GM12878 (cell line): Measurements from ENCODE around the gene DNMT1. TPM values are rescaled to one million over a fixed set of nuclear protein-coding genes. Genes with fewer than 3 reads are reported as not detected.

Experiments
- ATAC-seq: fragments of 200-7000 bp; cut with Tn5 transposase; 3 replicates; pipeline ENCODE4 v1.9.1; 2020; ENCODE audit warnings: mild to moderate bottlenecking, moderate library complexity
- BruUV-seq: library from RNA; stranded (reverse); fragments of 400-500 nt; replicated peaks from 2 replicates; lab custom pipeline; 2021; lab: Mats Ljungman, UMichigan
- CTCF ChIA-PET: fragments of 300-600 bp; sonication (Branson Sonifier 250); formaldehyde crosslinking; extraction: SDS; loops from one replicate; lab custom pipeline; 2021; ENCODE audit warnings: inconsistent platforms; lab: Yijun Ruan, JAX
- POLR2A ChIA-PET: fragments of 350-600 bp; formaldehyde crosslinking; extraction: SDS; loops from one replicate; lab custom pipeline; 2021; ENCODE audit warnings: inconsistent platforms; lab: Charles Lee
- RAD21 ChIA-PET: fragments of 300-600 bp; sonication (Branson Sonifier 250); formaldehyde crosslinking; loops from one replicate; lab custom pipeline; 2023; ENCODE audit warnings: antibody characterized with exemption; ENCODE audit not compliant: unreplicated experiment; lab: Charles Lee
- SMC1A ChIA-PET: fragments of 300-600 bp; sonication (Branson Sonifier 250); formaldehyde crosslinking; loops from one replicate; lab custom pipeline; 2023; ENCODE audit not compliant: unreplicated experiment, uncharacterized antibody; lab: Charles Lee
- DNase-seq: peaks from one replicate; pipeline ENCODE4 v3.0.0-alpha.2; 2011; ENCODE audit warnings: low read depth, low spot score
- FAIRE-seq: peaks from 3 replicates; lab custom pipeline; 2011; peaks lifted over from hg19 to GRCh38; lab: Jason Lieb, UNC
- H2AFZ ChIP-seq: 2 replicates; pipeline ENCODE4 v1.6.0; 2011; ENCODE audit warnings: low read depth, low read length, control low read depth; ENCODE audit not compliant: control insufficient read depth
- H3K27ac ChIP-seq: 2 replicates; pipeline ENCODE4 v1.5.1; 2011; ENCODE audit warnings: control low read depth; ENCODE audit not compliant: control insufficient read depth, insufficient read depth
- H3K27me3 ChIP-seq, 2 experiments: replicated peaks in 1 of 2; 2 replicates each; pipeline versions ENCODE4 v1.6.0 to v1.6.1; 2011; ENCODE audit warnings: low read length in 1 of 2; ENCODE audit not compliant: control insufficient read depth in 2 of 2, insufficient read depth in 2 of 2
- H3K36me3 ChIP-seq, 2 experiments: 2 replicates each; pipeline ENCODE4 v1.5.1; 2011; ENCODE audit warnings: low read length in 1 of 2; ENCODE audit not compliant: control insufficient read depth in 2 of 2, insufficient read depth in 2 of 2
- H3K4me1 ChIP-seq: 2 replicates; pipeline ENCODE4 v1.6.1; 2011; ENCODE audit warnings: mild to moderate bottlenecking, low read length, moderate library complexity, mixed read lengths; ENCODE audit not compliant: control insufficient read depth, insufficient read depth
- H3K4me2 ChIP-seq: 2 replicates; pipeline ENCODE4 v1.6.0; 2011; ENCODE audit warnings: control low read depth; ENCODE audit not compliant: control insufficient read depth, insufficient read depth
- H3K4me3 ChIP-seq: fragments of 200-600 bp; sonication (generic); 2 replicates; pipeline ENCODE4 v1.5.1; 2016
- H3K79me2 ChIP-seq: 2 replicates; pipeline ENCODE4 v1.6.0; 2011; ENCODE audit warnings: low read length; ENCODE audit not compliant: control insufficient read depth, insufficient read depth
- H3K9ac ChIP-seq: 2 replicates; pipeline ENCODE4 v1.8.0; 2011; ENCODE audit warnings: low read length, control low read depth, mixed read lengths; ENCODE audit not compliant: control insufficient read depth, insufficient read depth
- H3K9me3 ChIP-seq: replicated peaks from 3 replicates; pipeline ENCODE4 v1.5.1; 2011; ENCODE audit warnings: mild to moderate bottlenecking, low read length; ENCODE audit not compliant: control insufficient read depth, insufficient read depth
- H4K20me1 ChIP-seq: 2 replicates; pipeline ENCODE4 v1.6.0; 2011; ENCODE audit not compliant: control insufficient read depth, insufficient read depth
- ATF7 ChIP-seq: fragments of 450-650 bp; IDR thresholded peaks from 2 replicates; pipeline ENCODE4 v1.6.1; 2016; ENCODE audit warnings: low read depth, mild to moderate bottlenecking
- BCL11A ChIP-seq: IDR thresholded peaks from 2 replicates; pipeline ENCODE4 v1.6.1; 2011; ENCODE audit warnings: low read depth, low read length
- EED ChIP-seq: sonication (generic); IDR thresholded peaks from 2 replicates; pipeline ENCODE4 v1.6.1; 2016; ENCODE audit warnings: antibody characterized with exemption, low read depth
- IKZF1 ChIP-seq: fragments of 450-650 bp; conservative IDR thresholded peaks from 2 replicates; pipeline ENCODE4 v1.6.1; 2017; ENCODE audit warnings: antibody characterized with exemption, mild to moderate bottlenecking
- IKZF2 ChIP-seq, 2 experiments: fragments of 450-650 bp; IDR thresholded peaks; 2 replicates each; pipeline ENCODE4 v1.6.1; 2017; ENCODE audit warnings: mild to moderate bottlenecking in 2 of 2, moderate library complexity in 2 of 2
- IRF4 ChIP-seq: IDR thresholded peaks from 2 replicates; pipeline ENCODE4 v1.6.1; 2011; ENCODE audit warnings: low read depth, low read length
- MXI1 ChIP-seq: fragments of 150-350 bp; IDR thresholded peaks from 2 replicates; pipeline ENCODE4 v1.6.1; 2011; ENCODE audit warnings: low read depth, mild to moderate bottlenecking, inconsistent platforms, low read length, improper control_type of control experiment
- NBN ChIP-seq: fragments of 450-650 bp; IDR thresholded peaks from 2 replicates; pipeline ENCODE4 v1.6.1; 2016
- RAD21 ChIP-seq: IDR thresholded peaks from 2 replicates; pipeline ENCODE4 v1.6.1; 2011; ENCODE audit warnings: mild to moderate bottlenecking, low read depth, low read length, moderate library complexity; ENCODE audit not compliant: insufficient read depth
- RBBP5 ChIP-seq: fragments of 200-600 bp; sonication (generic); conservative IDR thresholded peaks from 2 replicates; pipeline ENCODE4 v1.6.1; 2016
- RUNX3 ChIP-seq: IDR thresholded peaks from 2 replicates; pipeline ENCODE4 v1.6.1; 2012; ENCODE audit warnings: low read length, inconsistent platforms
- SMARCA5 ChIP-seq: fragments of 450-650 bp; IDR thresholded peaks from 2 replicates; pipeline ENCODE4 v1.6.1; 2017; ENCODE audit warnings: mild to moderate bottlenecking
- SMC3 ChIP-seq: IDR thresholded peaks from 2 replicates; pipeline ENCODE4 v1.6.1; 2011; ENCODE audit warnings: low read length, improper control_type of control experiment, borderline replicate concordance
- ZBED1 ChIP-seq: IDR thresholded peaks from 2 replicates; pipeline ENCODE4 v1.6.1; 2016; ENCODE audit warnings: borderline replicate concordance
- ZNF217 ChIP-seq: fragments of 450-650 bp; IDR thresholded peaks from 2 replicates; pipeline ENCODE4 v1.6.1; 2017; ENCODE audit warnings: antibody characterized with exemption, mild to moderate bottlenecking
- ZNF24 ChIP-seq: fragments of 450-650 bp; IDR thresholded peaks from 2 replicates; pipeline ENCODE4 v1.6.1; 2017; ENCODE audit warnings: antibody characterized with exemption, mild to moderate bottlenecking
- WGBS: methylation state at CpG from one replicate; pipeline ENCODE4 v1.1.6; 2016; ENCODE audit warnings: low lambda C conversion rate; ENCODE audit not compliant: insufficient replicate concordance, insufficient coverage; ENCODE audit errors: missing lambda C conversion rate; 5-methylcytosine and 5-hydroxymethylcytosine counted together
- in situ Hi-C: fragments of 300-500 bp; cut with MboI; formaldehyde crosslinking; loops from 9 replicates; pipeline ENCODE4 v1.14.3; 2018; ENCODE audit warnings: mixed read lengths
- intact Hi-C: fragments of 100-400 bp; cut with micrococcal nuclease; formaldehyde crosslinking; loops from one replicate; pipeline ENCODE4 v1.14.2; 2022; ENCODE audit not compliant: unreplicated experiment
- polyA plus RNA-seq, 11 experiments: library from polyadenylated mRNA; depleted of rRNA in 4 of 11; unstranded in 6 of 11; stranded (reverse) in 5 of 11; fragments of >200 nt; fragmentation: Nextera tagmentation in 4 of 11; fragmentation: Illumina TruSeq in 1 of 11; extraction: Ambion mirVana in 4 of 11; extraction: Trizol in 1 of 11; gene quantifications; 1 replicate in 1 of 11; 2 replicates in 10 of 11; pipeline versions ENCODE4 v1.2.1 to v1.2.3, GENCODE V29; 2011 to 2016; ENCODE audit warnings: inconsistent platforms in 2 of 11, missing spikeins in 2 of 11, low read depth in 1 of 11
- total RNA-seq, 4 experiments: library from RNA; depleted of rRNA in 3 of 4; stranded (reverse); fragments of >200 nt in 3 of 4; fragmentation: Illumina TruSeq in 1 of 4; extraction: Trizol in 1 of 4; gene quantifications; 2 replicates each; pipeline versions ENCODE4 v1.2.1 to v1.2.3, GENCODE V29; 2013 to 2021
- TF ChIP-seq, protein P1 (sequence below): fragments of 450-650 bp; IDR thresholded peaks from 2 replicates; pipeline ENCODE4 v1.6.1; 2017; ENCODE audit warnings: low read depth, mild to moderate bottlenecking, moderate library complexity
- TF ChIP-seq, protein P2 (sequence below): fragments of 450-650 bp; IDR thresholded peaks from 2 replicates; pipeline ENCODE4 v1.6.1; 2016; ENCODE audit warnings: mild to moderate bottlenecking
- TF ChIP-seq, protein P3 (sequence below): fragments of 450-650 bp; IDR thresholded peaks from 2 replicates; pipeline ENCODE4 v1.6.1; 2016; ENCODE audit warnings: mild to moderate bottlenecking

Gene DNMT1
- total and polyA plus RNA-seq, 10 of the 15 experiments (the other 5 are each of a cell fraction or from before 2014, with no cell fraction given), result 70.0 to 290 (median 133) TPM

- FAIRE-seq (peak; percentile 80), DNase-seq (no peak), ATAC-seq (peak; percentile 29)
- no TSS peak for BruUV-seq
- ChIA-PET SMC1A (interaction anchor here (1.0 to 8.8 kb wide), 6 partner anchors 17 to 158 kb away, joined by 3 to 78 read pairs (median 6); partner anchors contain the start of gene DNMT1), POLR2A (interaction anchor here (0.6 to 2.5 kb wide), 10 partner anchors 8 to 346 kb away, joined by 3 to 17 read pairs (median 5); partner anchors contain the start of gene ICAM4), CTCF (interaction anchor here (0.6 to 9.8 kb wide), 16 partner anchors 9 to 162 kb away, joined by 3 to 148 read pairs (median 4); partner anchors contain the start of genes ICAM1 and MRPL4), RAD21 (interaction anchor here (1.5 to 8.2 kb wide), 3 partner anchors 9 to 19 kb away, joined by 7 to 98 read pairs (median 10); partner anchors contain the start of gene MRPL4)
- H3K9ac ChIP-seq, result peak overlapping the region; percentile 96; the same call in 1 of the 2 replicates
- H3K4me1 ChIP-seq, result peaks cover 32% of the 10 kb centered on the region
- intact Hi-C loops, result loop anchor here (1.0 kb wide), 1 partner anchor 21 kb away; no protein-coding TSS in a partner anchor
- 0% methylated on average over 2 of the region's 2 CpGs for WGBS
- in situ Hi-C loops, result loop anchor here (25.0 kb wide), 1 partner anchor 1092 kb away; the partner anchor contains the start of genes OR7G3 and ZNF317
- H3K79me2 ChIP-seq, result peaks cover 57% of the 10 kb centered on the region
- peaks cover 5 to 7% of the 10 kb centered on the region in 2 experiments; a peak in 3 of 4 replicates for H3K36me3 ChIP-seq
- no peaks in the 10 kb centered on the region for H3K27me3 ChIP-seq
- peak overlapping the region; percentile 90 for H3K4me3 ChIP-seq
- no peak overlapping the region for H2AFZ ChIP-seq
- H3K27ac ChIP-seq, result peak overlapping the region; percentile 58
- H3K4me2 ChIP-seq, result peak overlapping the region; percentile 48
- no peaks in the 10 kb centered on the region for H4K20me1 ChIP-seq
- no peaks in the 10 kb centered on the region; the same call in 2 of the 3 replicates for H3K9me3 ChIP-seq
- TF ChIP-seq EED (peak; percentile 35; the same call in 1 of the 2 replicates), SMC3 (peak; percentile 67), IKZF1 (peak; percentile 59; the same call in 1 of the 2 replicates), ZBED1 (no peak), ZNF217 (peak; percentile 56; the same call in 1 of the 2 replicates), MXI1 (peak; percentile 25; the same call in 1 of the 2 replicates), BCL11A (no peak), SMARCA5 (peak; percentile 73; the same call in 1 of the 2 replicates), IKZF2 (IDR thresholded peaks at IDR 0.05) (peak; percentile 67 to 70; a peak in 3 of 4 replicates), IRF4 (no peak), RAD21 (peak; percentile 55), ATF7 (peak; percentile 33; the same call in 1 of the 2 replicates), RUNX3 (peak; percentile 53), ZNF24 (0 out of 2 replicates have a peak, but pooled peaks have one; percentile 15), RBBP5 (no peak), NBN (peak; percentile 85)
- TF ChIP-seq, protein P1, sequence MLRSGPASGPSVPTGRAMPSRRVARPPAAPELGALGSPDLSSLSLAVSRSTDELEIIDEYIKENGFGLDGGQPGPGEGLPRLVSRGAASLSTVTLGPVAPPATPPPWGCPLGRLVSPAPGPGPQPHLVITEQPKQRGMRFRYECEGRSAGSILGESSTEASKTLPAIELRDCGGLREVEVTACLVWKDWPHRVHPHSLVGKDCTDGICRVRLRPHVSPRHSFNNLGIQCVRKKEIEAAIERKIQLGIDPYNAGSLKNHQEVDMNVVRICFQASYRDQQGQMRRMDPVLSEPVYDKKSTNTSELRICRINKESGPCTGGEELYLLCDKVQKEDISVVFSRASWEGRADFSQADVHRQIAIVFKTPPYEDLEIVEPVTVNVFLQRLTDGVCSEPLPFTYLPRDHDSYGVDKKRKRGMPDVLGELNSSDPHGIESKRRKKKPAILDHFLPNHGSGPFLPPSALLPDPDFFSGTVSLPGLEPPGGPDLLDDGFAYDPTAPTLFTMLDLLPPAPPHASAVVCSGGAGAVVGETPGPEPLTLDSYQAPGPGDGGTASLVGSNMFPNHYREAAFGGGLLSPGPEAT, result peak; percentile 59; the same call in 1 of the 2 replicates
- TF ChIP-seq, protein P2, sequence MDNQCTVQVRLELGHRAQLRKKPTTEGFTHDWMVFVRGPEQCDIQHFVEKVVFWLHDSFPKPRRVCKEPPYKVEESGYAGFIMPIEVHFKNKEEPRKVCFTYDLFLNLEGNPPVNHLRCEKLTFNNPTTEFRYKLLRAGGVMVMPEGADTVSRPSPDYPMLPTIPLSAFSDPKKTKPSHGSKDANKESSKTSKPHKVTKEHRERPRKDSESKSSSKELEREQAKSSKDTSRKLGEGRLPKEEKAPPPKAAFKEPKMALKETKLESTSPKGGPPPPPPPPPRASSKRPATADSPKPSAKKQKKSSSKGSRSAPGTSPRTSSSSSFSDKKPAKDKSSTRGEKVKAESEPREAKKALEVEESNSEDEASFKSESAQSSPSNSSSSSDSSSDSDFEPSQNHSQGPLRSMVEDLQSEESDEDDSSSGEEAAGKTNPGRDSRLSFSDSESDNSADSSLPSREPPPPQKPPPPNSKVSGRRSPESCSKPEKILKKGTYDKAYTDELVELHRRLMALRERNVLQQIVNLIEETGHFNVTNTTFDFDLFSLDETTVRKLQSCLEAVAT, result peak; percentile 82
- TF ChIP-seq, protein P3, sequence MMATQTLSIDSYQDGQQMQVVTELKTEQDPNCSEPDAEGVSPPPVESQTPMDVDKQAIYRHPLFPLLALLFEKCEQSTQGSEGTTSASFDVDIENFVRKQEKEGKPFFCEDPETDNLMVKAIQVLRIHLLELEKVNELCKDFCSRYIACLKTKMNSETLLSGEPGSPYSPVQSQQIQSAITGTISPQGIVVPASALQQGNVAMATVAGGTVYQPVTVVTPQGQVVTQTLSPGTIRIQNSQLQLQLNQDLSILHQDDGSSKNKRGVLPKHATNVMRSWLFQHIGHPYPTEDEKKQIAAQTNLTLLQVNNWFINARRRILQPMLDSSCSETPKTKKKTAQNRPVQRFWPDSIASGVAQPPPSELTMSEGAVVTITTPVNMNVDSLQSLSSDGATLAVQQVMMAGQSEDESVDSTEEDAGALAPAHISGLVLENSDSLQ, result peak; percentile 54
Observed at GRCh38 chr19:10228920-10229319, 34.2 kb upstream of the DNMT1 start.
